ENCODE data around the gene EIF5A2. TPM values are rescaled to one million over a fixed set of nuclear protein-coding genes. Genes with fewer than 3 reads are reported as not detected.

The EIF5A2 gene
- total RNA-seq, 1 donor from 2014 or later = 10.2 TPM

GRCh38 chr3:170876537-170876936 lies 31.9 kb downstream of the EIF5A2 start:
- intact Hi-C loops (cut with micrococcal nuclease) = no loop called here
- no peak overlapping the region for H3K4me3 ChIP-seq

GRCh38 chr3:170869645-170870593 lies 38.5 kb downstream of the EIF5A2 start, which contains the start of gene RPL22L1:
TSS of gene RPL22L1 (minus strand) at chr3:170870195. CDS start at chr3:170870167, 28 bp downstream.
- no peaks in the 10 kb centered on the region for H3K27me3 ChIP-seq (ENCODE audit: low read depth)
- peaks cover 7% of the 10 kb centered on the region for H3K9me3 ChIP-seq (replicated peaks)
- intact Hi-C loops (cut with micrococcal nuclease) = no loop called here
- peak; percentile 93 for DNase-seq
- H3K36me3 ChIP-seq = peaks cover 34% of the 10 kb centered on the region
- TF ChIP-seq, protein P1, sequence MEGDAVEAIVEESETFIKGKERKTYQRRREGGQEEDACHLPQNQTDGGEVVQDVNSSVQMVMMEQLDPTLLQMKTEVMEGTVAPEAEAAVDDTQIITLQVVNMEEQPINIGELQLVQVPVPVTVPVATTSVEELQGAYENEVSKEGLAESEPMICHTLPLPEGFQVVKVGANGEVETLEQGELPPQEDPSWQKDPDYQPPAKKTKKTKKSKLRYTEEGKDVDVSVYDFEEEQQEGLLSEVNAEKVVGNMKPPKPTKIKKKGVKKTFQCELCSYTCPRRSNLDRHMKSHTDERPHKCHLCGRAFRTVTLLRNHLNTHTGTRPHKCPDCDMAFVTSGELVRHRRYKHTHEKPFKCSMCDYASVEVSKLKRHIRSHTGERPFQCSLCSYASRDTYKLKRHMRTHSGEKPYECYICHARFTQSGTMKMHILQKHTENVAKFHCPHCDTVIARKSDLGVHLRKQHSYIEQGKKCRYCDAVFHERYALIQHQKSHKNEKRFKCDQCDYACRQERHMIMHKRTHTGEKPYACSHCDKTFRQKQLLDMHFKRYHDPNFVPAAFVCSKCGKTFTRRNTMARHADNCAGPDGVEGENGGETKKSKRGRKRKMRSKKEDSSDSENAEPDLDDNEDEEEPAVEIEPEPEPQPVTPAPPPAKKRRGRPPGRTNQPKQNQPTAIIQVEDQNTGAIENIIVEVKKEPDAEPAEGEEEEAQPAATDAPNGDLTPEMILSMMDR (IDR thresholded peaks at IDR 0.05; ENCODE audit: borderline replicate concordance) = no peak
- peak within 1 kb of the TSS; percentile 87 for H3K27ac ChIP-seq (replicated peaks)
- peak within 1 kb of the TSS; percentile 84 for H3K4me3 ChIP-seq
- peaks cover 31% of the 10 kb centered on the region for H3K4me1 ChIP-seq

More at GRCh38 chr3:170876537-170876936, 31.9 kb downstream of the EIF5A2 start:
- Histone ChIP-seq H3K4me1 (no peaks in the 10 kb centered on the region), H3K9me3 (replicated peaks) (peaks cover 12% of the 10 kb centered on the region), H3K27ac (replicated peaks) (no peak overlapping the region), H3K36me3 (no peaks in the 10 kb centered on the region), H3K27me3 (ENCODE audit: low read depth) (no peaks in the 10 kb centered on the region)
- no peak for DNase-seq
- TF ChIP-seq, protein P1 (IDR thresholded peaks at IDR 0.05; ENCODE audit: borderline replicate concordance) = no peak

- Histone ChIP-seq H3K9me3 (replicated peaks) (peaks cover under 1% of the 10 kb centered on the region), H3K36me3 (peaks cover 34% of the 10 kb centered on the region), H3K27ac (replicated peaks) (peak overlapping the region; percentile 87), H3K4me3 (peak overlapping the region; percentile 84), H3K27me3 (ENCODE audit: low read depth) (no peaks in the 10 kb centered on the region), H3K4me1 (peaks cover 31% of the 10 kb centered on the region)
- intact Hi-C loops (cut with micrococcal nuclease) = no loop called here
- DNase-seq = no peak
- TF ChIP-seq, protein P1 (IDR thresholded peaks at IDR 0.05; ENCODE audit: borderline replicate concordance) = no peak
Observed at GRCh38 chr3:170869239-170869590, 39.2 kb downstream of the EIF5A2 start.

DNA sequence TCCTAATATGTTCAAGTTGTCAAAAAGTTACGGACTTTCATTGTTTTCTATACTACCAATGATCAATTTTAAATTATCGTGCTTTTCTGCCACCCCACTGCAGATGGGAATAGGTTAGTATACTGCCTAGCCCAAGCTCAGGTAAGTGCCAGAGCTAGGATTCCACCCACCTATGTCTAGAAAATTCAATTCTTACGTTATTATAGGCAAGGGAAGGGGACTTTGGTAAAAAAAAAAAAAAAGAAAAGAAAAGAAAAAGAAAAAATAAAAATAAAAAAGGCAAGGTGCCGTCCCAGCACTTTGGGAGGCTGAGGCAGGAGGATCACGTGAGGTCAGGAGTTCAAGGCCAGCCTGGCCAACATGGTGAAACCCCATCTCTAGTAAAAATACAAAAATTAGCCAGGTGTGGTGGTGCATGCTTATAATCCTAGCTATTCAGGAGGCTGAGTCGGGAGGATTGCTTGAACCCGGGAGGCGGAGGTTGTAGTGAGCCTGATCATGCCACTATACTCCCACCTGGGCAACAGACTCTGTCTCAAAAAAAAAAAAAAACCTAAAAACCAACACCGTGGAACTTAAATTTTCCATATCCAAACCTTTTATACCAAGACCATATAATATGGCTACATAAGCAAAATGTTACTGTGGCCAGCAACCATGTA lies 39.7 kb downstream of the EIF5A2 start:
- intact Hi-C loops (cut with micrococcal nuclease) = no loop called here

More for the DNA sequence above, 39.7 kb downstream of the EIF5A2 start:
- Histone ChIP-seq H3K4me3 (peak overlapping the region; percentile 84), H3K9me3 (replicated peaks) (no peaks in the 10 kb centered on the region), H3K4me1 (peaks cover 31% of the 10 kb centered on the region), H3K36me3 (peaks cover 34% of the 10 kb centered on the region), H3K27me3 (ENCODE audit: low read depth) (no peaks in the 10 kb centered on the region), H3K27ac (replicated peaks) (peak overlapping the region; percentile 87)
- DNase-seq = no peak
- TF ChIP-seq, protein P1 (IDR thresholded peaks at IDR 0.05; ENCODE audit: borderline replicate concordance) = no peak

Measured in left ventricle myocardium inferior (tissue), 1 donor.